ENCODE measurements around the gene SSBP2. TPM values are rescaled to one million over a fixed set of nuclear protein-coding genes. Genes with fewer than 3 reads are reported as not detected.

Gene SSBP2
- total RNA-seq, 1 donor = 15.5 TPM

- TF ChIP-seq, protein P1, sequence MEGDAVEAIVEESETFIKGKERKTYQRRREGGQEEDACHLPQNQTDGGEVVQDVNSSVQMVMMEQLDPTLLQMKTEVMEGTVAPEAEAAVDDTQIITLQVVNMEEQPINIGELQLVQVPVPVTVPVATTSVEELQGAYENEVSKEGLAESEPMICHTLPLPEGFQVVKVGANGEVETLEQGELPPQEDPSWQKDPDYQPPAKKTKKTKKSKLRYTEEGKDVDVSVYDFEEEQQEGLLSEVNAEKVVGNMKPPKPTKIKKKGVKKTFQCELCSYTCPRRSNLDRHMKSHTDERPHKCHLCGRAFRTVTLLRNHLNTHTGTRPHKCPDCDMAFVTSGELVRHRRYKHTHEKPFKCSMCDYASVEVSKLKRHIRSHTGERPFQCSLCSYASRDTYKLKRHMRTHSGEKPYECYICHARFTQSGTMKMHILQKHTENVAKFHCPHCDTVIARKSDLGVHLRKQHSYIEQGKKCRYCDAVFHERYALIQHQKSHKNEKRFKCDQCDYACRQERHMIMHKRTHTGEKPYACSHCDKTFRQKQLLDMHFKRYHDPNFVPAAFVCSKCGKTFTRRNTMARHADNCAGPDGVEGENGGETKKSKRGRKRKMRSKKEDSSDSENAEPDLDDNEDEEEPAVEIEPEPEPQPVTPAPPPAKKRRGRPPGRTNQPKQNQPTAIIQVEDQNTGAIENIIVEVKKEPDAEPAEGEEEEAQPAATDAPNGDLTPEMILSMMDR (IDR thresholded peaks at IDR 0.05; ENCODE audit: insufficient read depth, low read depth, low read length) = no peak
- no peak overlapping the region for H3K4me3 ChIP-seq (ENCODE audit: low read depth, low read length)
- DNase-seq (ENCODE audit: low read depth) = no peak
These were observed 24.6 kb downstream of the SSBP2 start for GRCh38 chr5:81726297-81726696.

DNA sequence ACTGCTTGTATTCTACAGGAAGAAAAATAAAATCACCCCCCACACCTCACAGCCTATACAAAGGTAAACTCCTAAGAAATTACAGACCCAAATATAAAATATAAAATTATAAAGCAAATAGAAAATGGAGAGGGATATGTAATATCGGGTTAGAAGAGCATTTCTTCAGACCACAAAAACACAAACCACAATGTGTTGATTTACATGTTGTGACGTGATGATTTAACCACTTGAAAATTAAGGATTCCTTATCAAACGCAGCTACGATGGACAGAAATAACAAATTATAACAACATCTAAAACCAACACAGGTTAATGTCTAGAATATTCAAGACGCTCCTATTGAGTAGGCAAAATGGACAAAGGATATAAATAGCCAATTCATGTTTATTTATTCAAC, 26.3 kb downstream of the SSBP2 start:
- TF ChIP-seq, protein P1 (IDR thresholded peaks at IDR 0.05; ENCODE audit: insufficient read depth, low read depth, low read length) = no peak
- no peak for DNase-seq (ENCODE audit: low read depth)
- H3K4me3 ChIP-seq (ENCODE audit: low read depth, low read length) = no peak overlapping the region

DNA sequence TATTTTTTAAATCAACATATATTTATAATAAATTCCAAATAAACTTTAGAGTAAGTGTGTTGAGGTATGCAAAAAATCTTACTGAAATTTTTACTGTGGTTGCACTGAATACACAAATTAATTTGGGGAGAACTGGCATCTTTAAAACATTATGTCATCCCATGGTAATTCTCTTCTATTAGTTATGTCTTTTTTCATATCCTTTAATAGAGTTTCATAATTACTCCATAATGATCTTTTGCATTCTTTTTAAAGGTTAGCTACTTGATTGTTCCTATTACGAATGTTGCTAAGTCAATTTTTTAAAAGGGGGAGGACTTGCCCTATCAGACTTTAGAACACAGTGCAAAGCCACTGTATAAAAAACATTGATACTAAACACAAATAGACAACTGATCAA, 26.8 kb downstream of the SSBP2 start:
- TF ChIP-seq, protein P1 (IDR thresholded peaks at IDR 0.05; ENCODE audit: insufficient read depth, low read depth, low read length) = no peak
- DNase-seq (ENCODE audit: low read depth) = no peak
- H3K4me3 ChIP-seq (ENCODE audit: low read depth, low read length) = no peak overlapping the region

DNA sequence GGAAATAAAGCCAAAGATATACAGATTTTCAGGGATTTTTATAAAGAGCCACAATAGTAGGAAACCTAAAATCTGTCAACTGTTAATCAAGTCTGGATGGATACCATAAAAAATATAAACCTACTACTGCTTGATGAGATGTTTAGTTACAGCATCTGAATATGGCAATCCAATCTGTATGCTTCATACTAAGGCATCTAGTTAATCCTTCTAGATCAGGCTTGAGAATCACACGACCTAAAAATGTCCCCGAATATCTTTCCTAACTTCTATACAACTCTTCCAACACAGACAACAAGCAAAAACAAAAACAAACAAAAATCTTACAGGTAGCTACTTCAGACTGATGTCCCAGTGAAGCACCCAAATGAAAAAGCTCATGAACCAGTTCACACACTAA, 29.8 kb downstream of the SSBP2 start:
- TF ChIP-seq, protein P1 (IDR thresholded peaks at IDR 0.05; ENCODE audit: insufficient read depth, low read depth, low read length) = no peak
- DNase-seq (ENCODE audit: low read depth) = no peak
- no peak overlapping the region for H3K4me3 ChIP-seq (ENCODE audit: low read depth, low read length)

DNA sequence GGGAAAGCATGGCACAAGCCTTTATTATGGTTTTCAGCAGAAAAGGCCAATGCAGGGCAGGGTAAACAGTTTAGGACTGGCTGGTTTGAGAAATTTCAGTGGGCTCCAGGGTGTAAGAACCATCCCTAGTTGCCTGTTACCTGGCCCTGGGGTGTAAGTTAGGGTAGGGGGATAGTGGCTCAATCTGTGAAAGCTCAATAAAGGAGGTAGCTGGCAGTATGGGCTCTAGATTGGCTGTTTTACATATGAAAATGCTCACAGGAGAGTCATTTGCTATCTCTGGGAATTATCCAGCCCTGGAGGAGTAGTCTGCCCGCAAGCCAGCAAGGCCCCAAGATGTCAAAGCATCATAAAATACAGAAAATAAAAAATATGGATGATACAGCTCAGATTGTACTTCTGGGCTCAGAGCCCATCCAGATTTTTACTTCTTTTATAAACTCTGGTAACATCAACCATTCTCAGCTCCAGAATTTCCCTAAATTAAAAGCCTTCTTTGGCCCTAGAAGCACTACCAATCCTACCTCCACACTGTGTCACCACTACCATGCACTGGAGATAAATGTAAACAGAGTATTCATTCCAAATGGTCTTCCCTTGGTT, 31.1 kb downstream of the SSBP2 start:
- DNase-seq (ENCODE audit: low read depth) = peak; percentile 56

GRCh38 chr5:81718300-81718699, 32.6 kb downstream of the SSBP2 start:
- H3K4me3 ChIP-seq (ENCODE audit: low read depth, low read length) = no peak overlapping the region
- TF ChIP-seq, protein P1 (IDR thresholded peaks at IDR 0.05; ENCODE audit: insufficient read depth, low read depth, low read length) = no peak
- peak; percentile 38 for DNase-seq (ENCODE audit: low read depth)

More for the DNA sequence above, 31.1 kb downstream of the SSBP2 start:
- no peak overlapping the region for H3K4me3 ChIP-seq (ENCODE audit: low read depth, low read length)
- TF ChIP-seq, protein P1 (IDR thresholded peaks at IDR 0.05; ENCODE audit: insufficient read depth, low read depth, low read length) = no peak

DNA sequence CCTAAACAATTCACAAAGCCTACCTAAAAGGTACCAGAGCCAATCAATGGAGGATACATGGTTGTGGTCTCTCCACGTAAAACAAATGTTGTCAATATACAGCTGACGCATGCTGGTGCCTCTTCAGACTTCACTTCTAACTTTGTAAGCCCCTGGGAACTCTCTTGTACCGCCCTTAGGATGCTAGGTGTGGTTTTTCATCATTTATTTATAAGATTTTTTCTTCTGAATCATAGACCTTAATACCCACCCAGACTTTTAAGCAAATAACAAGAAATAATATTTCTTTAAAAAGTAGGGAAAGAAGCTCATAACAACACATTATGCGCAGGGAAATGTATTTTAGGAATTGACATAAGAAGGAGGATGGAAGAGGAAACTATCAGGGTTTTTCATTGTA, 33.0 kb downstream of the SSBP2 start:
- H3K4me3 ChIP-seq (ENCODE audit: low read depth, low read length) = no peak overlapping the region
- TF ChIP-seq, protein P1 (IDR thresholded peaks at IDR 0.05; ENCODE audit: insufficient read depth, low read depth, low read length) = no peak
- no peak for DNase-seq (ENCODE audit: low read depth)
